GM19035 (cell line): ENCODE results near the gene IL12RB2.
"Not testable (repeated sequence)": the region's sequence is repeated elsewhere in the genome, so short reads cannot be mapped to it uniquely, and the experiment has no call there.

ENCODE experiments used
- ATAC-seq: cut with Tn5 transposase; IDR thresholded peaks from one replicate; pipeline ENCODE4 v1.9.1; 2021; ENCODE audit not compliant: unreplicated experiment

IL12RB2 gene

GRCh38 chr1:67393240-67393639 lies 85.6 kb downstream of the IL12RB2 start:
- ATAC-seq: no peak

- no peak for ATAC-seq
These were observed 86.1 kb downstream of the IL12RB2 start for GRCh38 chr1:67393737-67394136.

GRCh38 chr1:67394548-67394947 lies 86.9 kb downstream of the IL12RB2 start:
- ATAC-seq: no peak

GRCh38 chr1:67399199-67399993 lies 91.7 kb downstream of the IL12RB2 start:
- no peak for ATAC-seq

- not testable (repeated sequence) for ATAC-seq
These were observed 92.5 kb downstream of the IL12RB2 start for GRCh38 chr1:67400029-67400786.

- no peak for ATAC-seq
These were observed 93.8 kb downstream of the IL12RB2 start for GRCh38 chr1:67401443-67401842.

- ATAC-seq: no peak
These were observed 96.5 kb downstream of the IL12RB2 start for GRCh38 chr1:67404212-67404620.

GRCh38 chr1:67405473-67406245 lies 98.0 kb downstream of the IL12RB2 start:
- ATAC-seq: no peak

- no peak for ATAC-seq
These were observed 99.8 kb downstream of the IL12RB2 start for GRCh38 chr1:67407498-67407897.

GRCh38 chr1:67408148-67408547 lies 100.5 kb downstream of the IL12RB2 start:
- ATAC-seq: no peak

GRCh38 chr1:67413101-67413500 lies 105.4 kb downstream of the IL12RB2 start:
- ATAC-seq: not testable (repeated sequence)

GRCh38 chr1:67414574-67414973 lies 106.9 kb downstream of the IL12RB2 start:
- no peak for ATAC-seq

- ATAC-seq: no peak
These were observed 107.4 kb downstream of the IL12RB2 start for GRCh38 chr1:67415041-67415440.

GRCh38 chr1:67417733-67418132 lies 110.1 kb downstream of the IL12RB2 start:
- not testable (repeated sequence) for ATAC-seq

GRCh38 chr1:67418839-67419586 lies 111.3 kb downstream of the IL12RB2 start:
- no peak for ATAC-seq

GRCh38 chr1:67420835-67421492 lies 113.3 kb downstream of the IL12RB2 start:
- ATAC-seq: no peak

GRCh38 chr1:67427465-67427864 lies 119.8 kb downstream of the IL12RB2 start:
- no peak for ATAC-seq

- ATAC-seq: no peak
These were observed 120.3 kb downstream of the IL12RB2 start for GRCh38 chr1:67427947-67428346.

GRCh38 chr1:67429011-67429527 lies 121.4 kb downstream of the IL12RB2 start:
- ATAC-seq: no peak
